Panc1 (cell line): ENCODE data around the gene SHQ1.

Source experiments
- CTCF ChIP-seq: fragments of 450-650 bp; IDR thresholded peaks from 2 replicates; pipeline ENCODE4 v1.5.1; 2017; ENCODE audit warnings: mild to moderate bottlenecking
- SIN3A ChIP-seq: IDR thresholded peaks from 2 replicates; pipeline ENCODE4 v1.6.1; 2012; ENCODE audit warnings: low read depth, mild to moderate bottlenecking, low read length, moderate library complexity, borderline replicate concordance; ENCODE audit not compliant: insufficient read depth

DNA sequence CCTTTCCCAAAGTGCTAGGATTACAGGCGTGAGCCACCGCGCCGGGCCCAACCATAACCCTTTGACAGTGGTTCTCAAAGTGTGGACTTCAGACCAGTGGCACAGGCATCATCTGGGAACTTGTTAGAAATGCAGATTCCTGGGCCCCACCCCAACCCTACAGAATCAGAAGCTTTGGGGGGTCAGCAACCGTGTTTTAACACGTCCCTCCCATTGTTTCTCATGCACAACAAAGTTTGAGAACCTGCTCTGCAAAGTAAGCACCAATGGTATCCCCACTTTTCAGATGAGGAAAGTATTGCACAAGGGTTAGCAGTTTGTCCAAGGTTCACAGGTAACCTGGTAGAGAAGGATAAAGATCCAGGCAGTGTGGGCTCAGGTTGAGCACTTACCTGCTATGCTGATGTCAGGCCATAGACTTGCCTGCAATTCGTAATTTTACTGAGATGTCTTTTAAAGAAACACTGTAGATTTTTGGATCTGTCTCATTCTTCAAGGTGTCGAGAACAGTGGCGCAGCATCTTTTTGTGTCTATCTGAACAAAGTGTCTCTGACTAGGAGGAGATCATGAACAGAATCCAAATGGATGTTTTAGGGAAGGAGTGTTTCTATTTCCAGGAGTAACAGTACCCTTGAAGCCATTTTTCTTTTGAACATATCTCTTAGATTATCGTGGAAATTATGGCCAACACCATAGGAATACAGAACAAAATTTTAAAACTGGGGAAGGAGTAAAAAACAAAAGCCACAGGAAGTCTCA lies 42.1 kb upstream of the SHQ1 start:
- TF ChIP-seq CTCF: no peak
- TF ChIP-seq SIN3A: no peak
